ENCODE measurements around the gene WNT2B. TPM values are rescaled to one million over a fixed set of nuclear protein-coding genes. Genes with fewer than 3 reads are reported as not detected.
A peak's percentile ranks its signal among the peaks of the same experiment; 100 is the strongest.

WNT2B gene
- total RNA-seq, 1 experiment from 2014 or later, result 1.5 TPM

- no peak for DNase-seq (ENCODE audit: extremely low read depth, low read depth)
These were observed 16.2 kb downstream of the WNT2B start for GRCh38 chr1:112524986-112525385.

- no peak for DNase-seq (ENCODE audit: extremely low read depth, low read depth)
These were observed 18.7 kb downstream of the WNT2B start for GRCh38 chr1:112527266-112528010.

DNA sequence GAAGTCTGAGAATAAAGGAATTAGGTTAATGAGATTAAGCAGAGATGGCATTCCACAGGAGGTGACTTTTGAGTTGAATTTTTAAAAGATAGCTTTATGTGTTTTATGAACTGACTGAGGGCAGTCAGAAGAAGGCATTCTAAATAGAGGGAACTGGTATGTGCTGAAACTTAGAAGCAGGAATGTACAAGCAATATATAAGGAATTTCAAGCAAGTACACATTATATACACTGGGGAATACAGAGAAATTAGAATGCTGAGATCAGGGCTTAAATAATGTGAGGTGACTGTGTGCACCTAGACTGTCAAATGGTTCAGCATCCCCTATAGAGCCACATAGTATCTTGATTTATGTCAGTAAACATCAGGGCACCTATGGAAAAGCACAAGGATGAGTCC, 19.3 kb downstream of the WNT2B start:
- no peak for DNase-seq (ENCODE audit: extremely low read depth, low read depth)

DNA sequence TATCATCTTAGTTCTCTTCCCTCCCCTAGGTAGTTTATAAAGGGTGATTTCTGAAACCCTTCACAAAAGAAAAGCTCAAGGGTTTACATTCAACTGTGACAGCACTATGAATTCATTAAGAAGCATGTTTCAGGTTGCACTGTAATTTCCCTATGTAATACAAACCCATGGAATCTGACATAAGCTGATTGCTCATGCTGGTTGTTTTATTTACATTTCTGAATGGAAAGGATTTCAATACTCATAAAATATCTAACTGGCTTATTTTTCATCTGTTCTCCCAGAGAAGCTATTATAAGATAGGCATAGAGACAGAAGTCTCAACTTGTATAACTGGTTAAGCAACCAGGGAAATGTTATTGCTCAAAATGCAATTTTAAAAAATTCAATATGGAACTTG, 20.5 kb downstream of the WNT2B start:
- no peak for DNase-seq (ENCODE audit: extremely low read depth, low read depth)

DNA sequence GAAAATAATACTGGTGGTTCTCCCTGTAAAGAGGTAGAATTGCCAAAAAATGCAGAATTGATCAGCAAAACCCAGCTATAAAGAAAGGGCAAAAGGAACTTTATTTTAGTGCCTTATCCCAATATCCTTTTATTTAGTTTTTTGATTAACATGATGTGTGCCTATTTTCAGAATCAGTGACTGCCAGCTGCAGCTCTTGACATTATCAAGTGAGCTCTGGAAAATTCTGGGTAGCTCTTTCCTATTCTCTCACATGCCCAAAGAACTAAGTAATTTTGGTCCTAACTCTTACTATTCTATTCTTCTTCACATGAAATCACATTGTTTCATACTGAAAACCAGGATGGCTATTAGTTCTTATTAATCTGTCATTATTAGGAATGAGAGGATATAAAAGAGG, 22.1 kb downstream of the WNT2B start:
- no peak for DNase-seq (ENCODE audit: extremely low read depth, low read depth)

DNA sequence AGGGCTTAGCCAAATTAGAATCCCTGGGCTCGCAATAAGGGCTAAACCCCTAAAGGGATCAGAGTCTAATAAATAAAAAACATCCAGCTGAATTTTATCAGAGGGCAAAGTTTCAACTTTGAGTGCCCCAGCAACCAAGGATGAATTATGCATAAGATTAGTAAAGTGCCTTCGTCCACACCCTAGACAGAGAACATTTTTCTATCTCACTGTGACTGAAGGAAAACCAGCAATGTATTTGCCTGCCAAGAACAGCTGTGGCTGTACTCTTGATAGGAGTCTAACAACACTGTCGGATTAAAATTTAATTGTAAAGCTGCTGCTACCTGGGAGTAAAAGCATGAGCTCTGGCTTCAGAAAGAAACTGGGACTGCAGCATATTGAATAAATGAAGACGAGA, 23.3 kb downstream of the WNT2B start:
- no peak for DNase-seq (ENCODE audit: extremely low read depth, low read depth)

- DNase-seq (ENCODE audit: extremely low read depth, low read depth), result no peak
These were observed 24.3 kb downstream of the WNT2B start for GRCh38 chr1:112533029-112533428.

GRCh38 chr1:112536561-112536960, 27.8 kb downstream of the WNT2B start:
- no peak for DNase-seq (ENCODE audit: extremely low read depth, low read depth)

DNA sequence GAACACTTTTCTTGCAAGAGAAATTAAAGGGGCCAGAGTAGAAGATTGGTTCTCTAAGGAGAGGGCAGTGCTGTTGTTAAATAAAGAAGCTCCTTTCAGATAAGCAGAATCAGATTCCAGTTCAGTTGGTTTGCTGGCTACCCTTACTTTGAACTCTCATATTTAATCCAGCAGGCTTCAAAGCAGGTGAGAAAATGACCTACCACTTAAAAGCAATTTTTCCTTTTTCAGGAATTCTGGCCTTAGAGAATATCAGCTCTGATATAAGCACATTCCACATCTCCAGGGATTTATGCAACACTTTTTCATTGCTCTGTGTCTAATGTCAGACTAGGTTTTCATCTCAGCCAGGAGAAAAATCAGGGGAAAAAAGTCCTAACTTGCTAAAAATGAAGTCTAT, 28.7 kb downstream of the WNT2B start:
- no peak for DNase-seq (ENCODE audit: extremely low read depth, low read depth)

- DNase-seq (ENCODE audit: extremely low read depth, low read depth), result no peak
These were observed 30.1 kb downstream of the WNT2B start for GRCh38 chr1:112538883-112539282.

DNA sequence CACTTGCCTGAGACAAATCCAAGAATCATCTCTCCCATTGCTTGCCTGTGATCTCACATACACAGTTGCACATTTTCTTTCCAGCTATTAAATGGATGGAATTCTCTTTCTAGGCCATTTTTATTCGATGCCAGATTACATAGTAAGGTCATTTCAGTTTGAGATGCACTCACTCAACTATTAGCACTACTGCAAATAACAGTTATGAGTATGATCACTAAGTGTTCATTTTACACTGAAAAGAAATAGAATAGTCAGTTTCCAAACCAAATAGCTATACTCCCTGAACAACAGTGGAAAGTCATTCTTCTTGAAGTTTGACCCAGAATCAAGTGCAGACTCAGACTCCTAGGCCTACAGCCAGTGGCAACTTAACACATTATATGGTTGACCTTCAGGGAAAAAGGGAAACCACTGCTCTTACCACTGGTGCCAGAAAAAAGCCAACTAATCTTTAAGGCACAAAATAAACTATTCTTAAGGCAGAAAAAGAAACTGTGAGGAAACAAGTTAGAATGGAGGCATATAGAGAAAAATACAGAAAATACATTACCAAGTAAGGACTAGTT, 31.5 kb downstream of the WNT2B start:
- no peak for DNase-seq (ENCODE audit: extremely low read depth, low read depth)

- DNase-seq (ENCODE audit: extremely low read depth, low read depth), result no peak
These were observed 32.5 kb downstream of the WNT2B start for GRCh38 chr1:112541299-112541698.

DNA sequence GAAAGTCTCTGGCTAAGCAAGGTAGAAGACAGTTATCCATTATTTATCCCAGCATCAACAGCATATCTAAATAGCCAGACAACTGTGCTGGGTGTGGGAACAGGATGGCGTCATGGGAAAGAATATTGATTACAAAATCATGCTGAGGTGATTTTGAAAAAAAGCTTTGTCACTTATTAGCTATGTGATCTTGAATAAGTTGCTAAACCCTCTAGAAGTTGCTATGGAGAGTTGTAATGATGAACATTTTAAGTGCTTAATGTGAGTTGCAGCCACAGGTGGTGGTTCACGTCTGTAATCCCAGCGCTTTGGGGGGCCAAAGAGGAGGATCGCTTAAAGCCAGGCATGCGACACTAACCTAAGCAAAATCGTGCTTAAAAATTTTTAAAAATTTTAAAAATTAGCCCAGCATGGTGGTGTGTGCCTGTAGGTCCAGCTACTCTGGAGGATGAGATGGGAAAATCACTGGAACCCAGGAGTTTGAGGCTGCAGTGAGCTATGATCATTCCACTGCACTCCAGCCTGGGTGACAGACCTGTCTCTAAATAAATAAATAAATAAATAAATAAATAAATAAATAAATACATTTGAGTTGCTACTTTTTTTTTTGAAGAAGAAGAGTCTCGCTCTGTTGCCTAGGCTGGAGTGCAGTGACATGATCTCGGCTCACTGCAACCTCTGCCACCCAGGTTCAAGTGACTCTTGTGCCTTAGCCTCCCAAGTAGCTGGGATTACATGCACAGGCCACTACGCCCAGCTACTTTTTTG, 33.6 kb downstream of the WNT2B start:
- DNase-seq (ENCODE audit: extremely low read depth, low read depth), result no peak

- DNase-seq (ENCODE audit: extremely low read depth, low read depth), result peak; percentile 79
These were observed 35.4 kb downstream of the WNT2B start for GRCh38 chr1:112544011-112544688.

DNA sequence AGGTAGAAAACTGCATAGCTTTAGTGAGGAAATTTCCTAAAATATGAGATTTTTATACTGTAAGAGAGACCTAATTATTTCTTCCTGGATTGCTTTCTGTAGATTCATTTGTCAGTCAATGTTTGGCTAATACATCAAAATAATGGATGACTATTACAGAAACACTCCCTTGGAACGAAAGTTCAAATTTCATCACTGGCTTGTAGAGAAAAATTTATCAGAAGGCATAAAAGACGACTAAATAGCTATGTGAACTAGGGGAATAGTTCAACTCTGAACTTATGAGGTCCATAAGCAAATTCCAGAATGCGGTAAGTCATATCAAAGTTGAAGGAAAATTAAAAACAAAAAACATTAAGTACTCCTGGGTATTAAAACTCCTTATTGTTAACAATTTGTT, 36.0 kb downstream of the WNT2B start:
- DNase-seq (ENCODE audit: extremely low read depth, low read depth), result no peak

DNA sequence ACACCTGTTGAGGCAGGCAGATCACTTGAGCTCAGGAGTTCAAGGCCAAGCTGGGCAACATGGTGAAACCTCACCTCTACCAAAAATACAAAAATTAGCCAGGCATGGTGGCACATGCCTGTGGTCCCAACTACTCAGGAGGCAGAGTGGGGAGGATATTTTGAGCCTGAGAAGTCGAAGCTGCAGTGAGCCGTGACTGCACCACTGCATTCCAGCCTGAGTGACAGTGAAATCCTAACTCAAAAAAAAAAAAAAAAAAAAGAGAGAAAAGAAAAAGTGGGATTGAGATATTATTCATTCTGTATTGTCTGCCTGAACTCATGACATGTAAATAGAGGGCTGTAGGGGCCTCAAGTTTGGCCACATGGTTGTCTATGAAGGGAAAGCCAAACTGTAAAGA, 37.3 kb downstream of the WNT2B start:
- DNase-seq (ENCODE audit: extremely low read depth, low read depth), result no peak

GRCh38 chr1:112548547-112548946, 39.8 kb downstream of the WNT2B start:
- DNase-seq (ENCODE audit: extremely low read depth, low read depth), result no peak

GRCh38 chr1:112549590-112549989, 40.8 kb downstream of the WNT2B start:
- DNase-seq (ENCODE audit: extremely low read depth, low read depth), result no peak

DNA sequence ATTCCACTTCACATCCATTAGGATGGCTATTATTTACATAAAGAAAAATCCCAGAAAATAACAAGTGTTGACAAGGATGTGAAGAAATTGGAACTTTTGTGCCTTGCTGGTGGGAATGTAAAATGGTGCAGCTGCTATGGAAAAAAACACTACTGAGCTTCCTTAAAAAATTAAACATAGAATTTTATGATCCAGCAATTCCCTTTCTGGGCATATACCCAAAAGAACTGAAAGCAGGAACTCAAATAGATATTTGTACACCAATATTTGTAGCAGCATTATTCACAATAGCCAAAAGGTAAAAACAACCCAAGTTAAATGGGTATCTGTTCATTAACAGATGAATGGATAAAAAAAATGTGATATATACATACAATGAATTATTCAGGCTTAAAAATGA, 45.6 kb downstream of the WNT2B start:
- no peak for DNase-seq (ENCODE audit: extremely low read depth, low read depth)

GRCh38 chr1:112557385-112557784, 48.6 kb downstream of the WNT2B start:
- no peak for DNase-seq (ENCODE audit: extremely low read depth, low read depth)

DNA sequence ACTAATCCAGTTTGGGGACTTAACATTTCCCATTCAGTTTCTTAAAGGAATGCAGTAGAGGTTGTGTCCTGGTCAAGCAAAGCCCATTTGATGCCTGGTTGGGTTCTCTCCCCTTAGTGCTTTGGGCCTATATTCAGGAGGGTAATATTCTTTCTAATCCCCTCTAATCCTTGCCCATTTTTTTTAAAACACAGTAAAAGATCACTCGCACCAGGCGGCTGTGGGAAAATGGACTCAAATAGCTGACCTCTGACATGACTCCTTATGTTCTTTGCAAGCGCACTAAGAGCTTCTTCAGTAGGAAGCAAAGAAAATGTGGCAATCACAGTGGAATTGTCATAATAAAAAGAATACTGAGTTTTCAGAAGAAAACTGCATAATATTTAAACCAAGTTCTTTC, 49.9 kb downstream of the WNT2B start:
- DNase-seq (ENCODE audit: extremely low read depth, low read depth), result no peak
